Effector CD4-positive, alpha-beta T cell (primary cell): ENCODE data around the gene NRARP.
"Not testable (repeated sequence)": the region's sequence is repeated elsewhere in the genome, so short reads cannot be mapped to it uniquely, and the experiment has no call there.

ENCODE experiments used
- DNase-seq: peaks from one replicate; pipeline ENCODE4 v3.0.0-alpha.2; 2020

The NRARP gene

DNA sequence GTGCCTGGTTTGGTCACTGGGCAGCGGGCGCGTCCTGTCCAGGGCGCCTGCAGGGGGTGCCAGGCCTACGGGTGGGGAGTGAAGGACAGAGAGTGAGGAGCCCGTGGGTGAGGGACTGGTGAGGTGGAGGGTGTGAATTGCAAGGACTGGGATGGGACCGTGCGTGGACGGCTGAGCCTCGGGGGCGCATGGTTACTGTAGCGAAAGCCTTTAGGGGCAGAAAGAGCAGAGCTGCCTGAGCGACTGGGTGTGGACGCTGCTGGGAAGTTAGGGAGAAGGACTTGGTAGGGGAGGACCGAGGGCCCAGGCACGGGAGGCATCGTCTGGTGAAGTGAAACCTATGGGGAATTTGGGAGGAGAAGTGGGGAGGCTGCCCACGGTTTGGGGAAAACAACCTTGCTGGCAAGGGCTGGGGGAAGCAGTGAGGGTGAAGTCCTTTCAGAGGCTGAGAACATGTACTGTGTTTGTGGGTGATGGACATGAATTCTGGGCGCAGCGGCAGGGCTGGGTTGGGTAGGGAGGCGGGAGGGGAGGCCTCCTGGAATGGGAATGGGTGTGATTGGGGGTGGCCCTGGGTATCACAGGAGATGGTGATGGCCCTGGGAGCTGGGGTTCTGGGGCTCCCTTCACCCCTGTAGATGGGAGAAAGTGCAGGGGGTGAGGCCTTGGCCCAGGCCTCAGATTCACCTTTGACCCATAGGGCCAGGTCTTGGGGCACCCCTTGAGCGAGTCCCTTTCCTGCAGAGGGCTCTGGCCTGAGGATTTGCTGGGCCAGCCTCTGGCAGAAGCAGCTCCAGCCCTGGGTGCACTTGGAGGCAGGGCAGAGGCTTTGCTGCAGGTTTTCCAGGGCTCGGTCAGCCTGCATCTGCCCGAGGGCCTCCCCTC lies 26.2 kb downstream of the NRARP start:
- no peak for DNase-seq

DNA sequence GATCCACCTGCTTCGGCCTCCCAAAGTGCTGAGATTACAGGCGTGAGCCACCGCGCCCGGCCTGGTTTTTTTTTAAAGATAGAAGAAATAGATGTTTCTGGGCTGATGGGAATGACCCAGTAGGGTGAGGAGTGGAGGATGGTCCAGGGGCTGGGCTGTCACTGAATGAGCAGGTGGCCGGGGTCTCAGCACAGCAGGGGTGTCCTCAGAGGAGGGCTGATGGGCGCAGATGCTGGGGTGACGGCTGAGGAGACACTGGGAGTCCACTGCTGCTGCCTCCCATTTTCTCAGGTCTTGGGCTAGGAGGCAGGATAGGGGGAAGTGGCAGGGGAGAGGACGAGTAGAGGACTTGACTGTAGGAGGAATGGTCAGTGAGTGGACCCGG lies 26.9 kb downstream of the NRARP start:
- DNase-seq = no peak

GRCh38 chr9:137273611-137274320 lies 28.3 kb downstream of the NRARP start:
- DNase-seq = no peak

DNA sequence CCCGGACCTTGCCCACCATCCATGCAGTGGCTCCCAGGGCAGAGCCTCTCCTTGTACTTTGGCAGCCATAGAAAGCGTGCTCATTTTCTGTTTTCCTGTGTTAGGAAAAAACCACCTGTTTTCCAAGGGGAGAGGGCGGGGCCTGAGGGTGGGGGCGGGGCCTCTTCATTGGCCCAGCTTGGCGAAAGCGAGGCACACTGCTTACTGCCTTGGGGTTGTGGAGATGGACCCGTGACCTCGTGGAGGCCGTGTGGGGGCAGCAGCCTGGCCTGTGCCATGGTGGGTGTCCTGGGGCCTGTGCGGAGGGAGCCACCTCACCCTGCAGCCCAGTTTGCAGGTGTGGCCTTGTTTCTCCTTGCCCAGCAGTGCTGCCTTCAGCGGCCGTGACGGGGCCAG lies 29.0 kb downstream of the NRARP start:
- DNase-seq = no peak

GRCh38 chr9:137272241-137273094 lies 29.6 kb downstream of the NRARP start:
- DNase-seq = no peak

DNA sequence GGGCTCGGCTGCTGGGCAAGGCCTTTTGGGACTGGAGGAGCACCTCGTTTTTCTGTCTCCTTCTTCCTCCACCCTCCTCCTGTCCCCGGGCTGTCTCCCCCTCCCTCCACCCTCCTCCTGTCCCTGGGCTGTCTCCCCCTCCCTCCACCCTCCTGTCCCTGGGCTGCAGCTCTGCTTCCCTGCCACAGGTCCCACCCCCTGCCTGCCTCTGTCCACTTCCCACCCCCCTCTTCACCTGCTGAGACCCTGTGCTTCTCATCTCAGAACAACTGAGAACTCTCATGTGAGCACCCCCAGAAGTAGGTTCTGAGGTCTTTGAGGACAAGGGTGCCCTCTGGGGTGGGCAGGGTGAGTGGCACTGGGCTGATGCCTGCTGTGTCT lies 30.4 kb downstream of the NRARP start:
- no peak for DNase-seq

DNA sequence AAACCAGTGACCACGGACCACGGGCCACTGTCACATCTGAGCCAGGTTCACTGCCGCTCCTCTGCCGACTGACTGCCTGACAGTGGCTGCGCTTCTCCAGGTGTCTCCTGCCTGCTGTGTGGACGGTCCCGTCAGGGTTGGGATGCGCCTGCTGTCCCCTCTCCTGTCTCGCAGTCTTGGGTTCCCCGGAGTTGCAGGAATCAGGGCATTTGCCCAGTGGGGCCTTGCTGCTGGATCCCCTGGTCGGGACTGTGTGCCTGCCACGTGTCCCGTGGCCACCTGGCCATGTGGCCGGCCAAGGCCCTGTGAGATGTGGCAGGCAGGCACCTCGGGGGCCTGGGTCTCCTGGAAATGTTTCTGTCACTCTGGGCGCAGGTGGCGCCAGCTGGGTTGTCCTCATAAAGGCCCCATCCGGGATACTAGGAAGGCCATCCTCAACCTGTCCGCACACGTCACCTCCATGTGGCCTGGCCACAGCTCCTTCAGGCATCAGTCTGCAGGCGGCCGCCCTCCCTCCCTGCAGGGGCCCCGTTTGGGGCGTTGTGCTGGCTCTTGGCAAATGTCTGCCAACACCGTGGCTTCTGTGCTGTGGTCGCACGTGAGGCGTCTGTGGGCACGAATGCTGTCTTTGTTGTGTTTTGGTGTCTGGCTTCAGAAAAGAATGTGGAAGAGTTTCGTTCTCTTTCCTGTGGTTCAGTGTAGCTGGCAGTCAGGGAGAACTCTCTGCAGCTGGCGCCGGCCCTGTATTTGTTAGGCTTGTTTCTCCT lies 31.0 kb downstream of the NRARP start:
- DNase-seq = no peak

GRCh38 chr9:137269231-137269772 lies 32.8 kb downstream of the NRARP start:
- no peak for DNase-seq

GRCh38 chr9:137268538-137269201 lies 33.4 kb downstream of the NRARP start:
- no peak for DNase-seq

- DNase-seq = no peak
Measured at GRCh38 chr9:137267933-137268355, 34.1 kb downstream of the NRARP start.

- no peak for DNase-seq
Measured at GRCh38 chr9:137266585-137267453, 35.3 kb downstream of the NRARP start.

GRCh38 chr9:137266162-137266527 lies 35.9 kb downstream of the NRARP start:
- no peak for DNase-seq

DNA sequence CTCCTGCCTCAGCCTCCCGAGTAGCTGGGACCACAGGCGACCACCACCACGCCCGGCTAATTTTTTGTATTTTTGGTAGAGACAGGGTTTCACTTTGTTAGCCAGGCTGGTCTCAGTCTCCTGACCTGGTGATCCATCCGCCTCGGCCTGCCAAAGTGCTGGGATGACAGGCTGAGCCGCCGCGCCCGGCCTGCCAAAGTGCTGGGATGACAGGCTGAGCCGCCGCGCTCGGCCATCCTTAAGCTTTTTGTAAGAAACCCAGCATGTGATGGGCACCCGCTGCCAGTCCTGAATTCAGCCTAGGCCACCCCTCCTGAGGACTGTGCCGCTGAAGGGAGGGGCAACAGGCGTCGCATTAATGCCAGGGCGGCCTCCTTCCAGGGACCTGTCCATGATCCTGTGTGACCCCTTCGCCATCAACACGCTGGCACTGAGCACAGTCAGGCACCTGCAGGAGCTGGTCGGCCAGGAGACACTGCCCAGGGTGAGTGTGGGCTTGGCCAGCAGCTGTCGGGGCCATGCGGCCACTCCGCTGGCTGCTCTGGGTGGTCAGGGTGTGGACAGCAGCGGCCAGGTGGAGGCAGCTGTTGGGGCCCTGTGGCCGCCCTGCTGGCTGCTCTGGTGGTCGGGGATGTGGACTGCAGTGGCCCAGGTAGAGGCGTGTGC lies 36.4 kb downstream of the NRARP start:
- DNase-seq = no peak

- no peak for DNase-seq
Measured at GRCh38 chr9:137264067-137264466, 38.0 kb downstream of the NRARP start.

GRCh38 chr9:137263506-137263905 lies 38.6 kb downstream of the NRARP start:
- DNase-seq = no peak

- DNase-seq = no peak
Measured at GRCh38 chr9:137262909-137263285, 39.2 kb downstream of the NRARP start.

GRCh38 chr9:137262173-137262908 lies 39.7 kb downstream of the NRARP start:
- not testable (repeated sequence) for DNase-seq

- DNase-seq = no peak
Measured at GRCh38 chr9:137256856-137257255, 45.2 kb downstream of the NRARP start.

- no peak for DNase-seq
Measured at GRCh38 chr9:137256362-137256761, 45.7 kb downstream of the NRARP start.
